M059J (cell line): ENCODE data around the gene TMC1. TPM values are rescaled to one million over a fixed set of nuclear protein-coding genes. Genes with fewer than 3 reads are reported as not detected.
"Not testable (repeated sequence)": the region's sequence is repeated elsewhere in the genome, so short reads cannot be mapped to it uniquely, and the experiment has no call there.

Source experiments
- DNase-seq: peaks from one replicate; pipeline ENCODE4 v3.0.0-alpha.2; 2012; ENCODE audit warnings: low read depth
- total RNA-seq: library from RNA; depleted of rRNA; stranded (reverse); fragments of >200 nt; shearing (Covaris generic); gene quantifications from 2 replicates; pipeline ENCODE4 v1.2.3, GENCODE V29; 2014; rRNA removed

TMC1 gene
- total RNA-seq: 1.1 TPM in 1 of 2 replicates, not detected in the other

DNA sequence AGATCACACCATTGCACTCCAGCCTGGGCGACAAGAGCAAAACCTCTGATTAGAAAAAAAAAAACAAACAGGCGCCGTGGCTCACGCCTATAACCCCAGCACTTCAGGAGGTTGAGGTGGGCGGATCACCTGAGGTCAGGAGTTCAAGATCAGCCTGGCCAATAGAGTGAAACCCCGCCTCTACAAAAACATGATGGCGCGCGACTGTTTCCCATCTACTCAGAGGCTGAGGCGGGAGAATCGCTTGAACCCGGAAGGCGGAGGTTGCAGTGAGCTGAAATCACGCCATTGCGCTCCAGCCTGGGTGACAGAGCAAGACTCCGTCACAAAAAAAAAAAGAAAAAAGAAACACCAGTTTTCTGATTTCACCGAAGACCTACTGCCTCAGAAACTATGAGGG, at the start of gene TMC1:
TSS of gene TMC1 (plus strand) at position 193 of the 400 bp plus-strand sequence. CDS start 127,041 bp downstream, outside the sequence.
- DNase-seq: not testable (repeated sequence)

GRCh38 chr9:72473474-72474261, 47.7 kb upstream of the TMC1 start:
- peak; percentile 72 for DNase-seq

DNA sequence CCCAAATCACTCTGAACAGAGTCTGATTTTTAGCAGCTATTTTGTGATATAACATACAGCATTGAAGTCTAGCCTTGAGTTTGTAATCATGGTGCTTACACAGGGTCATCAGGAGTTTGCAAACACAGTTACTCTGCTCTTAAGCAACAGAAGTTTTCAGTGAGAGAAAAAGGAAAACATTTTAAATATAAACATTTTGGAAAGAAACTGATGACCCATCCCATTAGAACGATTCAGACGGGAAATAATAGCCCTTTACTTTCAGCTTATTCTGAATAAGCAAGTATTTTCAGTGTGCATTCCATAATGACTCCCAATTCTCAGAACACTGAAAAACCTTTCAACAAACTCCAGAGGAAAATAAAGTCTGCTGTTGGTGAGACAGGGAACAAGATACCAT, 46.7 kb upstream of the TMC1 start:
- peak; percentile 41 for DNase-seq

- DNase-seq: no peak
These were observed 45.3 kb upstream of the TMC1 start for GRCh38 chr9:72476100-72476499.

GRCh38 chr9:72476617-72477437, 44.6 kb upstream of the TMC1 start:
- peak; percentile 98 for DNase-seq

DNA sequence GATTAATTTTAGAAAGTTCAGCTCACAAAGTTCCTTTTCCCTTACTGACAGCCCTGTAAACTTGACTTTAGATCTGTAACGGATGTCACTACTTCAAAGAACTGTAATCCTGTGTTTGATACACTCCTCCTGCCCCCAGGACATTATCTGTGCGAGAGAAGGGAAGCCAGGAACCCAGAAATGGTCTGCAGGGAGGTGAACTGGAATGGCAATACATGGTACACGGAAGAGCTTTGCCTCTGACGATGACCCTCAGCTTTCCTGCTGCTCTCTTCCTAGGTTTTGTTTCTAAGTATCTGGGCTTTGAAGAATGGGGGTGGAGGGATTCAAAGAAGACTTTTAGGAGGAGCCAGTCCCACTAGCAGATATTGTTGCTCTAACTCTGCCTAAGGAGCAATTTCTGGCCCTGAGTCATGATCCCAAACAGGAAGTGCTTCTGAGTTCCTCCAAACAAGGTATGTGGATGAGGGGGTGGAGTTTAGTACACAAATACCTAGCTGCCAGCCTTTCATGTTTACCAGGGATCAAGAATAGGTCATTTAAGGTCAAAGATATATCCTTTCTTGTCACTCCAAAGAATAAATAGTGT, 43.4 kb upstream of the TMC1 start:
- DNase-seq: peak; percentile 99

DNA sequence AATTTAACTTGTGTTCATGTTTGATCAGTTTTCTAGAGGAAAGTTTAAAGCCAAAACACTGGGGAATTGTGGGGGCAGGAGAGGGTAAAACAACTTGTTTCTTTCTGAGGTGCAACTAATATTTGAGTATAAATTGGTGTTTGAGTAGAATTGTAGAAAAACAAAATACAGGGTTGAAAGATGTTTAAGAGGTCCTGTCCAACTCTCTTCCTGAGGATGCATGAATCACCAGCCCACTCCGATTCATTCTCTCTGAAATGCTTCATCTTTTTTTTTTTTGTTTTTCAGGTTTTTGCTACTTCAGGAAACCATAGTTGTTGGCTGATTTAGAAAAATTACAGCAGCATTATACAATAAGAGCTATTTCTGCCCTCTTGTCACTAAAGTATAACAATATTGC, 42.4 kb upstream of the TMC1 start:
- peak; percentile 57 for DNase-seq

DNA sequence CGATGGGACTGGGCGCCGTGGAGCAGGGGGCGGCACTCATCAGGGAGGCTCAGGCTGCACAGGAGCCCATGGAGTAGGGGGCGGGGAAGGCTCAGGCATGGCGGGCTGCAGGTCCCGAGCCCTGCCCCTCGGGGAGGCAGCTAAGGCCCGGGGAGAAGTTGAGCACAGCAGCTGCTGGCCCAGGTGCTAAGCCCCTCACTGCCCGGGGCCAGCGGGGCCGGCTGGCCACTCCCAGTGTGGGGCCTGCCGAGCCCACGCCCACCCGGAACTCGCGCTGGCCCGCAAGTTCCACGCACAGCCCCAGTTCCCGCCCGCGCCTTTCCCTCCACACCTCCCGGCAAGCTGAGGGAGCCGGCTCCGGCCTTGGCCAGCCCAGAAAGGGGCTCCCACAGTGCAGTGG, 41.1 kb upstream of the TMC1 start:
- not testable (repeated sequence) for DNase-seq

GRCh38 chr9:72480921-72481320, 40.5 kb upstream of the TMC1 start:
- DNase-seq: peak; percentile 32

- peak; percentile 51 for DNase-seq
These were observed 35.4 kb upstream of the TMC1 start for GRCh38 chr9:72485821-72486593.

DNA sequence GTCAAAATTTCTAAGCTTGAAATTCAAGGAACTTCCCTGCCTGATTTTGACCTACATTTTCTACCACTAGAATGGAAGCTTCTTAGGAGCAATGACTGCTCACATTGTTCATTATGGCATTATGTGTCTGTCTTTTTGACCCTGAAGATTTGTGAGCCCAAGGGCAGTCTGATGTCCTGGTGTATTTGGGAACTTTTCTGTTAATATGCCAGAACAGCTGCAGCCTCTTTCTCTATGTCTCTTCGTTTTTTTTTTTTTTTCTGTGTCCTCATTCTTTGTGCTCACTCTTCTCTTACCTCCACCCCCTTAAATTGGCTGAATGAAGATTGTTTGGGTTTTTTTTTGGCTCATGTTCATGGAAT, 34.8 kb upstream of the TMC1 start:
- no peak for DNase-seq

DNA sequence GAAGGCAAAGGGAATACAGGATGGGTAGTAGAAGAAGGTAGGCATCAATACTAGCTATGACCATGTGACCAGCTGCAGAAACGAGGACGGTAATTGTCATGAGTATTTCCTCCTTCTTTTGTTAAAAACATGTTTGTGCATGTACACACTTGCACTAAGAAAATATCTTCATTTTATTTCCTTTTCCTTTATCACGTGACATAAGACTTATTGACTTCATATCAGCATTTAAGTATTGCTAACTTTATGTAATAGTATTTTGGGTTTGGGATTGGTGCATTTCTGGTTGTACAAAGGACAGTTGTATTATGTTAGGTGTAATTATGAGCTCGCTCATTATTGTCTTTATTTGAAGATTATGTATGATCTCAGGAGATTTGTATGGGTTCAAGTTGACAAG, 33.7 kb upstream of the TMC1 start:
- DNase-seq: not testable (repeated sequence)

- no peak for DNase-seq
These were observed 31.4 kb upstream of the TMC1 start for GRCh38 chr9:72489986-72490385.

DNA sequence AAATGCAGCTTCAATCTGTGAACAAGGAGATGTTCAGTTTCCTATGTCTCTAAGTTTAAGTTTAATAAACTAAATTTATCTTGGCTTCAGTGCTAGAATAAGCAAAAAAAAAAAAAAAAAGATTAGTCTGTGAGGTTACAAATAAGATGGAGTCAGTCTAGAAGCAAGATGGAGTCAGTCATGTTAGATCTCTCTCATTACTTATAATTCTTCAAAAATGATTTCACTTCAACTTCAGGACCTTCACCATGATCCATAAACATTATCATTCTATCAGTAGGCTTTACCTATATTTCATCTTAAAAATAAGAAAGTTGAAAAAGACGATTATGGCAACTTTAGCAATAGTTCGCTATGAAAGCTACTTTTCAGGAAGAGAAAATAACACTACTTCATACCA, 30.2 kb upstream of the TMC1 start:
- DNase-seq: no peak

DNA sequence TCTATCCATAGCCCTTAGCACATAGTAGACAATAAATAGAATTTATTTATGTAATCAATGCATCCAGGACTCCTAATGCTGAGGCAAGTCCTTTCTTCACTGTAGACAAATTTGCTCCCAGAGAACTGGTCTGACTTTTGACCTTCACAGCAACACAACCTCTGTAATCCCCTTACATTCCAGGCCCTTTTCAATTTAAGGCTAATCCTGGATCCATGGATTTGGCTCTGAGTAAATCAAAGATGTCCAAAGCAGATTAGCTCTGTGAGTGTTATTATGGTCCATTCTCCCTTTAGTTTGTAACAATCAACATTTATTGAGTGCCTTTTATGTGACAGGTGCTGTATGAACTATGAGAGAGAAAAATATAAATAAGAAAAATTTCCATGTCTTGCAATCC, 27.4 kb upstream of the TMC1 start:
- DNase-seq: no peak

- no peak for DNase-seq
These were observed 23.9 kb upstream of the TMC1 start for GRCh38 chr9:72497447-72498046.

- no peak for DNase-seq
These were observed 14.8 kb upstream of the TMC1 start for GRCh38 chr9:72506615-72507014.

GRCh38 chr9:72509053-72509452, 12.4 kb upstream of the TMC1 start:
- DNase-seq: peak; percentile 71

DNA sequence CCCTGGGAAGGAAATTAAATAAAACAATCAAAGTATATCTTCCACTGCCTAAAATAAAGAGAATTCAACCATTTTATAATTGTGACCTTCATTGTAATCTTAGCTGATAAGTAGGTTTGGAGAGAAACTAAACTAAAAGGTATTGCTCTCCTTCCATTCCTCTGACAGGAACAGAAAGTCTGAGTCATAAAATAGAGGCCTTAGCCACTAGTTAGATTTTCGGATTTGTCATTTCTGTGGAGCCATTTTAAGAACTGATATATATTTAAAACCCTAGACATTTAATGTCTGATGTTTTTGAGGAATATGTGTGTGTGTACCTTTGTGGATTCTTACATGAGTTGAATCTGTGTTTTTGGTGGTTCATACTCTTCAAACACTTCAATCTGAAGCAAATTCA, 11.8 kb upstream of the TMC1 start:
- peak; percentile 75 for DNase-seq

DNA sequence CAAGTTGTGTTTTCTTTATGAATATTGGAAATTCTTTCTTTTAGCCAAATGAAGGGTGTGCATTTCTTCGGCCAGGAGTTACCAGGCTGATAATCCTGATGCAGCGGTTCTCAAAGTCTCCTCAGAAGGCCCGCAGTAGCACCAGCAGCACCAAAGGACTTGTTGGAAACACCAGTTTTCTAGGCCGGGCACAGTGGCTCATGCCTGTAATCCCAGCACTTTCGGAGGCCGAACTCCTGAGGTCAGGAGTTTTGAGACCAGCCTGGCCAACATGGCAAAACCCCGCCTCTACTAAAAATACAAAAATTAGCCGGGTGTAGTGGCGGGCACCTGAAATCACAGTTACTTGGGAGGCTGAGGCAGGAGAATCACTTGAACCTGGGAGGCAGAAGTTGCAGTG, 397 bp upstream of the TMC1 start:
- DNase-seq: not testable (repeated sequence)

GRCh38 chr9:72524820-72525540, 3.6 kb downstream of the TMC1 start:
- DNase-seq: peak; percentile 100
